ENCODE data around the gene PTPRK.

PTPRK gene

DNA sequence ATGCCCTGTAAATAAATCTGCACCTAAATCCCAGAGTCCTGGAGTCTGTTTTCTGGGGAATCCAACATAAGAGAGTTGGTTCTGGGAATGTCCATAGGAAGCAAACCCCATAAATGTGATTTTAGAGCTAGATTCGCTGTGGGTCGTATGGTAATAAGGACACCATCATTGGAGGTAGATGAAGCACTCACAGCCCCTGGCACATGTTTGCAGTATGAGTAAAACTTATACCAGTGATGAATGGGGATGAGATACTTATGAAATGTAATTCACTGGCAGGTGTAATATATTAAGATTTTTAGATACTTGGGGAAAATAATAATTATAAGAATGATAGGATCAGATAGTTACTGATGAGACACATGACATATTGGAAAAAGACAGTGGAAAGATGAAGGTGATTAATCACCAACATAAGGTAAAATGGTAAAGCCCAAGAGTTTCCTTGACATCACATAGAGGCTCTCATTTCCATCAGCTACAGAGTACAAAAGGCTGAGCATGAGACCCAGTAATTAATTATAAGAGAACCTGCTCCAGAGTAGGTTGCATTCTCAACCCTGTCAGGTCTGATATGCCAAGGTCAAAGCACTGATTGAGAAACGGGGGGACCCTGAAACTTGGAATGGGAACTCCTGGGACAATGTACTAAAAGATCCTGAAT is 574.8 kb downstream of the PTPRK start:
- ChIA-PET POLR2A (no interaction called here), CTCF (interaction anchor here (0.6 kb wide), 1 partner anchor 19 kb away, joined by 3 read pairs; no protein-coding TSS in a partner anchor)
- TF ChIP-seq CTCF (IDR thresholded peaks at IDR 0.05; ENCODE audit: control extremely low read depth, extremely low read depth, low read depth, missing control alignments): no peak
- DNase-seq (ENCODE audit: extremely low spot score): no peak

DNA sequence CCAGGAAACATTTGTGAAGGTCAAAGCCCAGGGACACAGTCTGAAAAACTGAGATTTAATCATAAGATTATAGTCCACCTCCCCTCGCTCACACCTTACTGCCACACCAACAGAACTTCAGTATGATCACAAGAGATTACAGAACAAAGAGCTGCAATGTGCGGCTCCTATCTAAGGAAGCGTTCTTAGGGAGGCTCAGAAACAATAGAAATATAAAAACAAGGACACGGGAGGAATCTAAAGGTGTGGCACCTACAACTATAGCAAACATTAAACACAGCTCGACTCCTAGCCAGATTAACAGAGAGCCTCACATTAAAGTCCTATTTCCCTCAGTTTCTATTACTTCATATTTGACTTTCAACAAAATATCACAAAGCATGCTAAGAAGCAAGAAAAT is 579.2 kb downstream of the PTPRK start:
- no peak for TF ChIP-seq CTCF (IDR thresholded peaks at IDR 0.05; ENCODE audit: control extremely low read depth, extremely low read depth, low read depth, missing control alignments)
- CTCF ChIA-PET: interaction anchor here (1.4 kb wide), 1 partner anchor 9 kb away, joined by 5 read pairs; no protein-coding TSS in a partner anchor
- no peak for DNase-seq (ENCODE audit: extremely low spot score)
- POLR2A ChIA-PET: no interaction called here

DNA sequence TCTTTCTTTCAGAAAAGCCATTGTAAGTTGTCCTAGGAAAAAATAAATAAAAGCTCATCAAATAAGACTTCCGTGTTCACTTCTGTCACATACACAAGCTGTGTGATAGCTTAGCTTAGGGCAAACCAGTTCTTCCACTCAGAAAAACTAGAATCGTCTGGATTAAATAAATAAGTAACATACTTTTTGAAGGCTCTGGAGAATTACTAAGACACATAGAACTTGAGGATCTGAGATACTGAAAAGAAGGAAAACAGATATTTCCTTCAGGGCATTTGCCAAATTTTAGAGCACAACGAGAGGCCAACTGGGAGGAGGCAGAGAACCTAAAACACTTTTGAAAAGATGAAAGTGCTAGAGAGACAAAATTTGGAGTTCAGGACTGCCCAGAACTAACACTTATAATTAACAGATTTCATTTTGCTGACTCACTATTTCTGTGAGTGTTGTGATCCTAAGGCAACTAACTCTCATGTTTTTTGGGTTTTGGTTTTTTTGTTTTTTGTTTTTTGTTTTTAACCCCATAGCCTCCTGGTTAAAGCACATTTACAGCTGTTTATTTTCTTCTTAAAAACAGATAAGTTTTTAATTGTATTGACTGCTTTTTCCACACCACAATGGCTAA is 580.8 kb downstream of the PTPRK start:
- TF ChIP-seq CTCF (IDR thresholded peaks at IDR 0.05; ENCODE audit: control extremely low read depth, extremely low read depth, low read depth, missing control alignments): no peak
- DNase-seq (ENCODE audit: extremely low spot score): no peak
- ChIA-PET POLR2A (no interaction called here), CTCF (interaction anchor here (1.3 kb wide), 1 partner anchor 17 kb away, joined by 3 read pairs; no protein-coding TSS in a partner anchor)

DNA sequence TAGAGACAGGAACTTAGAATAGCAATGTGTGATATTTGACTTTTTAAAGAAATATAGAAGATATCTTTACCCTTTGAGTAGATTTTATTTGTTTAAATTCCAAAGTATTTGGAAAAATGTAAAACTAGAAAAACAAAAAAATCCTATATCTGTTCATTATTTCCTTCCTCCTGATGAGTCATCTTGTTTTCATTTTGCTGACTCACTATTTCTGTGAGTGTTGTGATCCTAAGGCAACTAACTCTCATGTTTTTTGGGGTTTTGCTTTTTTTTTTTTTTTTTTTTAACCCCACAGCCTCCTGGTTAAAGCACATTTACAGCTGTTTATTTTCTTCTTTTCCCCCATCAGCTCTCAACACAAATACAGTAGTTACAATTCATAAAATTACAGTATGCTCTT is 581.7 kb downstream of the PTPRK start:
- no peak for TF ChIP-seq CTCF (IDR thresholded peaks at IDR 0.05; ENCODE audit: control extremely low read depth, extremely low read depth, low read depth, missing control alignments)
- ChIA-PET POLR2A (no interaction called here), CTCF (interaction anchor here (1.3 kb wide), 1 partner anchor 16 kb away, joined by 3 read pairs; no protein-coding TSS in a partner anchor)
- DNase-seq (ENCODE audit: extremely low spot score): no peak

- no peak for TF ChIP-seq CTCF (IDR thresholded peaks at IDR 0.05; ENCODE audit: control extremely low read depth, extremely low read depth, low read depth, missing control alignments)
- POLR2A ChIA-PET: no interaction called here
- DNase-seq (ENCODE audit: extremely low spot score): no peak
- CTCF ChIA-PET: no interaction called here
Measured at GRCh38 chr6:127937747-127938146, 582.7 kb downstream of the PTPRK start.

DNA sequence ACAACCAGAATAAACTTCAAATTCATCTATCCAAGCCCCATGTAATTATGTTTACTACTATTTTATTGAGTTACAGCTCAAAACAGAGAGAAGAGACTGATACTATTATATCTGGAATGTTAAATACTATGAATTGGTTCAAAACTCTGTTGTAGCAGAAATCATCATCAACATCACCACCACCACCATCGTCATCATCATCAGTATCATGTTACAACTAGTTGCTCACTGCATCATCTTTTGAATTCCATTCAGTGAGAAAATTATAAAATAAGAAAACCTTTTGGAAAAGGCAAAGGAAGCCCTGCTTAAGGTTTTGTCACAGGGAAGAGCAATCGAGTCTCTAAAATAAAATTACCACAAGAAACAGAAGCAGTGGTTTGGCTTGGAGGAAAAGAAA is 583.3 kb downstream of the PTPRK start:
- CTCF ChIA-PET: interaction anchor here (1.8 kb wide), 1 partner anchor 12 kb away, joined by 5 read pairs; no protein-coding TSS in a partner anchor
- no peak for TF ChIP-seq CTCF (IDR thresholded peaks at IDR 0.05; ENCODE audit: control extremely low read depth, extremely low read depth, low read depth, missing control alignments)
- POLR2A ChIA-PET: no interaction called here
- no peak for DNase-seq (ENCODE audit: extremely low spot score)

All from GM10248 (cell line).